GM19324 (cell line): ENCODE data around the gene MKRN2.

Experiments used
- ATAC-seq: cut with Tn5 transposase; IDR thresholded peaks from one replicate; pipeline ENCODE4 v1.9.1; 2021; ENCODE audit warnings: mild to moderate bottlenecking, moderate library complexity; ENCODE audit not compliant: unreplicated experiment, low FRiP score

The MKRN2 gene

DNA sequence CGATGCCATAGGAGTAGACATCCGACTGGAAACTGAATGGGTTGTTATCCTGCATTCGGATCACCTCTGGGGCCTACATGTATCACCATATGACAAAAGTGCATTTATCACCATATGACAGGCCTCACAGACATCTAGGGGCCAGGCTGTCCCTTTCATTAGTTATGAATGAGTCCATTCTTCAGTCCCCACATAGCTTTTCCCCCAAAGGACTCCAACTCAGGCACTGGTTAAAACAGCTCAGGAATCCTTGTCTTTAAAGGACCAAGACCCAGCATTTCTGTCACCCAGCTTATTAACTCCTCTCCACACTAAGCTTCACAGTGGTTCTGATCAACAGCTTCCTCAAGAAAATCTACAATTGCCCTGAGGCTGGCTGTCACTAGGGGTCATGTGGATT lies 28.3 kb downstream of the MKRN2 start:
- ATAC-seq: no peak

DNA sequence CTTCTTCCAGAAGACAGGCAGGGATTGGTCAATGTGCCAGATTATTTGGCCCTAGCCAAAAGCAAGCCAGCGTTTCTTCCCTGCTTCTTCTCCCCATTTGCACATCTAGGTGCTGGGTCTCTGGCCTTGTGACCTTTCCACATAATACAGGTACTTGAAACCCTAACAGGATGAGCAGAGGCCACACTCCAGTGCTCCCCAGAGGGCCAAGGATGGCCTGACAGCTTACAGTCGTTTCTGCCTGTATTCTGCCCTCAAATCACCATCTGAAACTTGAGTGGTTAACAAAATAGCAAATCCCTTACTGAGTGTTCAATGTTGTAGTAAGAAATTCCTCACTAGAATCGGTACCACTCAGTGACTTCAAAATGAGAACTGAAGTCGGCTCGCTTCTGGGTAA lies 29.1 kb downstream of the MKRN2 start:
- no peak for ATAC-seq

DNA sequence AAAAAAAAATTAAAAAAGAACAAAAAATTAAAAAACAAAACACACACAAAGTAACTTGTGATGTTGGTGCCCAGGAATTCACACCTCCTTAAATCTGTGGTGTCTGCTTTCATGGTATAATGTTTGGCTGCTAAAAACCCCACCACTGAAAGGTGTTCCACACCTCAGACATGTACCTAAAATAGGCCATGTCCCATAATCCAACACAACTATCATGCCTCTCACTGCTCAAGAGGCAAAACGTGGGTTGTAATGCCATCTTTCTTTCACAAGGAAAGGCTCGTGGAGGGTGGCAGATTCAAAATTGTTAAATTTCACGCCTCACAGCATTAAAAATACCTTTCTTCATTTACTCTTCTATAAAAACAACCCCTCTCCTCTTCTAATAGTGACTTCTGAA lies 29.5 kb downstream of the MKRN2 start:
- ATAC-seq: no peak

- no peak for ATAC-seq
These were observed 31.4 kb downstream of the MKRN2 start for GRCh38 chr3:12588039-12589009.

- no peak for ATAC-seq
These were observed 33.2 kb downstream of the MKRN2 start for GRCh38 chr3:12590096-12590495.

- no peak for ATAC-seq
These were observed 34.6 kb downstream of the MKRN2 start for GRCh38 chr3:12591456-12591855.

GRCh38 chr3:12591997-12592715 lies 35.3 kb downstream of the MKRN2 start:
- no peak for ATAC-seq

GRCh38 chr3:12593473-12593872 lies 36.6 kb downstream of the MKRN2 start:
- ATAC-seq: no peak

DNA sequence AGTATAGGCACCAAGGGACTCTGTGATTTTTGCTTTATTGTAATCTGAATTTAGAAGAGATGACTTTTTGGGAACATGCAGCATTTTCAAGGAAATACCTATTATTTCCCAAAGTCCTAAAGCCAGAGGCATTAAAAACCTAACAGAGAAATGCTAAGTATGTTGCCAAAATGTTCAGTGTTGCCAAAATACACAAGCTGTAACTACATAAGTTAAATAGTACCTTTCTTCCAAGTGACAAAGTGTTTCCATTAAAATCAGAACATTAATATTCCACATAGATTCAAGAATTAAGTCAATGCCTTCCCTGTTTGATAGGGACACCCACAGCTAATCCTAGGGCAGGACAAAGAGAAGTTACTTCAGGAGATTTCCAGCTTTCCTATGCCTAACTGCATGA lies 42.0 kb downstream of the MKRN2 start:
- no peak for ATAC-seq

- ATAC-seq: no peak
These were observed 44.2 kb downstream of the MKRN2 start for GRCh38 chr3:12601072-12601471.

GRCh38 chr3:12603969-12604368 lies 47.1 kb downstream of the MKRN2 start:
- no peak for ATAC-seq

GRCh38 chr3:12608376-12608775 lies 51.5 kb downstream of the MKRN2 start:
- no peak for ATAC-seq

DNA sequence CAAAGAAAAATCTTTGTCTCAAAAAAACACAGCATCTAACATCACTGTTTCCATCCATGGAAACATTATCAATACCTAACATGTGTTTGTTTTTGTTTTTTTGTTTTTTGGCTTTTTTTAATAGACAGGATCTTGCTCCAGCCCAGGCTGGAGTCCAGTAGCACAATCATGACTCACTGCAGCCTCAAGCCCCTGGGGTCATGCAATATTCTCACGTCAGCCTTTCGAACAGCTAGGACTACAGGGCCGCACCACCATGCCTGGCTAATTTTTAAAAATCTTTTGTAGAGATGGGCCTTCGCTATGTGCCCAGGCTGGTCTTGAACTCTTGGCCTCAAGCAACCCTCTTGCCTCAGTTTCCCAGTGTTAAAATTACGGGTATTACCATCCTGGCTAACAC lies 54.2 kb downstream of the MKRN2 start:
- no peak for ATAC-seq

GRCh38 chr3:12612514-12613226 lies 55.8 kb downstream of the MKRN2 start:
- no peak for ATAC-seq

- no peak for ATAC-seq
These were observed 56.4 kb downstream of the MKRN2 start for GRCh38 chr3:12613250-12613649.

GRCh38 chr3:12615266-12615665 lies 58.4 kb downstream of the MKRN2 start:
- ATAC-seq: no peak

DNA sequence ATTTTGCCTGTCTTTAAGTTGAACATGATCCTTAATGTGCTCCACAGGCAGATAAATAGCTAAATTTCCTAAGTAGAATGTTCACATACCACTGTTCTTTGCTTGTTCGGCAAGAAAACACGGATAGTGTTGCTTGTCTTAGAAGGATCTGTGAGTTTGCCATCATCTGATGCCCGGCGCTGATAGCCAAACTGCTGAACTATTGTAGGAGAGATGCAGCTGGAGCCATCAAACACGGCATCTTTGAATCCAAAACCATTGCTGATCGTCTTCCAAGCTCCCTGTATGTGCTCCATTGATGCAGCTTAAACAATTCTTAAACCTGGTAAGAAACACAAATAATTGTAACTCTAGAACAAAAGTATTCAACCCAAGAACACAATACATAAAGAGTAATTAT lies 61.5 kb downstream of the MKRN2 start:
- no peak for ATAC-seq

- ATAC-seq: no peak
These were observed 63.4 kb downstream of the MKRN2 start for GRCh38 chr3:12620305-12620704.

GRCh38 chr3:12620729-12621128 lies 63.8 kb downstream of the MKRN2 start:
- no peak for ATAC-seq

DNA sequence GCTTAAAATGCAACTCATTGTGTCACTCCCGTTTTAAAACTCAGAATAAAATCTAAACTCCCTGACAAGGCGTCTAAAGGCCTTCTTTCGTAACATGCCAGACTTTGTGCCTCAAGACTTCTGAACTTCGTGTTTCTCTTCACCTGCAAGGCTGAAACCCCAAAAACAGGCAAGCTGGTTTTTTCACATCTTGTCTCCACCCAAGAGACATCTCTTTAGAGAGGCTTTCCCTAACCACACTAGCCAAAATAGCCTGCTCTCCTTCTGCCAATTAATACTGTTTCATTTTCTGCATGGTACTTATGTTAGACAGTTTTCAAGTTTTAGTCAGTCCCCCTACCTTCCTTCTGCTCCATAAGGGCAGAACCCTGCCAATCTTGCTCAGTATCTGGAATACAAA lies 65.4 kb downstream of the MKRN2 start:
- no peak for ATAC-seq

DNA sequence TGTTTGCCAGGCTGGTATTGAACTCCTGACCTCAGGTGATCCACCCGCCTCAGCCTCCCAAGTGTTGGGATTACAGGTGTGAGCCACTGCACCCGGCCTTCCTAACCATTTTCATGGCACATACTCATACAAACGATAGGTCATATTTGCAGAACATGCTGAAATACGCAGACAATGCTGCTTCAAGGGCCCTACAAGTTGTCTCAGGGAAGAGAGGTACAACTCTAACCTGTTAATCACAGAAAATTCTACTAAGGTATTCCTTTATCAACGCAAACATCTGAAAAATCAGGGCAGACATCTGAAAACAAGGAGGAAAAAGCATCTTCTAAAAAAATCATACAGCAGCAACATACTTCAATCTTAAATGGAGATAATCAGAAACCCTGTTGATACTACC lies 67.2 kb downstream of the MKRN2 start:
- no peak for ATAC-seq
